NCI-H82 treated with DMSO at 0.1 percent for 48 hours (cell line): ENCODE measurements around the gene GPHB5.
"Not testable (repeated sequence)": the region's sequence is repeated elsewhere in the genome, so short reads cannot be mapped to it uniquely, and the experiment has no call there.

ENCODE experiments used
- DNase-seq: peaks from one replicate; lab custom pipeline; 2025; ENCODE audit not compliant: unreplicated experiment; lab: John Stamatoyannopoulos, UW

Gene GPHB5, protein sequence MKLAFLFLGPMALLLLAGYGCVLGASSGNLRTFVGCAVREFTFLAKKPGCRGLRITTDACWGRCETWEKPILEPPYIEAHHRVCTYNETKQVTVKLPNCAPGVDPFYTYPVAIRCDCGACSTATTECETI

DNA sequence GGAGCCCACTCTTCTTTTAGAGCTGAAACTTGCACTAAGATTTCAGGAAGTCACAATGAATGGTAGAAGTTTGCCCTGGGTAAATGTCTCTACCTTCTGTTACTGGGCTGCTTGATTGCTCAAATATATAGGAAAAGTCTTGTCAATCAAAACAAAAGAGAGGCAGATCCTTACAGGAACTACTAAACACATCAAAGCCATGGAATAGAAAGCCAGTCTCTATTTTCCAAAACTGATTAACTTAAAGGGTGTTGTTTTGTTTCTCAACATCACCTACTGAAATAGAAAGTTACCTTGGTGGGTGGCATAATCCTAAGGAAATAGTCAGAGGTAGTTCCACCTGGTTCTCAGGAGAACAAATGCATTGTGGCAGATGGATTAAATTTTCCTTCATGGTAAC lies at the start of gene GPHB5:
Gene GPHB5, minus strand, starts transcription at position 101 of the 400 bp plus-strand sequence. CDS start 1,086 bp downstream, outside the sequence.
- no peak for DNase-seq

DNA sequence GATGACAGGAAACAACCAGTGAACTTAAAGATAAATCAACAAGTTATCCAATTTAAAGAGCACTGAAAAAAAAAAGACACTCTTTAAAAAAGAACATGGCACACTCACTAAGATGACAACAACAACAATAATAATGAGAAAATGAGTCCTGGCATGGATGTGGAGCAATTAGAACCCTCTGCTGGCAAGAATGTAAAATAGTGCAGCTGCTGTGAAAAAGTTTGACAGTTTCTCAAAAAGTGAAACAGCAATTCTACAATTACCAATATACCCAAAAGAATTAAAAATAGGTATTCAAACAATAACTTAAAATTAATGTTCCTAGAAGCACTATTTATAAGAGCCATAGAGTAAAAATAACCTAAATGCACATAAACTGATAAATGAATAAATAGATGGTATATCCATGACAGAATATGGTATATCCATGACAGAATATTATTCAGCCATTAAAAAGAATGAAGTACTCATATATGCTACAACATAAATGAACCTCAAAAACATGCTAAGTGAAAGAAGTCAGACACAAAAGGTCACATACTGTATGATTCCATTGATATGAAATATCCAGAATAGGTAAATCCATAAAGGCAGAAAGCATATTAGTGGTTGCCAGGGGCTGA lies 49.1 kb upstream of the GPHB5 start:
- no peak for DNase-seq

DNA sequence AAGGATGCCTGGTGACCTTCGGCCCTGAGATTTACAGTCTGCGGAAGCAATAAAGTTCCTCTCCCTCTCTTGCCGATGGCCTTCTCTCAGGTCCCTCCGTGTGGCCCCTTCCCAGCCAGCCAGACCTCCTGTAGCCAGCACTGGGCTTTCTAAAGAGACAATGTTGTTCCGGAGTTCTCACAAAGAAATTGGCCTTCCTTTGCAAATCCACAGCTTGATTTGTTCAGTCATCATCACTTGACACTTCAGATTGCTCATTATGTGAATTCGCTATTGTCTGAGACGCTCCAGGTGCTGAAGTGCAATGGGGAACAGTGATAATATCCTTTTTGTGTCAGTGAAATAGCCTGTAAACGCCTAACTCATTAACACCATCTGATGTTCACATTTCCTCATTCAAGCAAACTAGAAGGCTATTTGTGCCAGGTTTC lies 43.7 kb upstream of the GPHB5 start:
- no peak for DNase-seq

DNA sequence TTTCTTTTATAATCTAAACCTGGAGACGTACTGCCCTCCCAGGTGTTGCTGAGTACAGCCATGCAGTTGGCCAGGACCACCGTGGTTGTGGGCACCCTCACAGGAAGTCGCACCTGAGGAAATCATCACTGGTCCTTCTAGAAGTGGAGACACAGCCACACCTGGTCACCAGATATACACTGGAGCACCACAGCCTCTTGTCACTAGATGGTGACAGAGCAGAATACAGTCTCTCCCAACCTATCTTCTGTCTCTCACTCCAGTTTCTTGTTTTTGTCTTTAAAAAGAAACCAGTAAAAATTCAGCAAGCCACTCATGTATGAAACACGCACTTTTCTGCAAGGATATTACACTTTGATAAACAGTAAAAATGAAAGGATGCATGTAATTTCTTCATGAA lies 43.1 kb upstream of the GPHB5 start:
- no peak for DNase-seq

DNA sequence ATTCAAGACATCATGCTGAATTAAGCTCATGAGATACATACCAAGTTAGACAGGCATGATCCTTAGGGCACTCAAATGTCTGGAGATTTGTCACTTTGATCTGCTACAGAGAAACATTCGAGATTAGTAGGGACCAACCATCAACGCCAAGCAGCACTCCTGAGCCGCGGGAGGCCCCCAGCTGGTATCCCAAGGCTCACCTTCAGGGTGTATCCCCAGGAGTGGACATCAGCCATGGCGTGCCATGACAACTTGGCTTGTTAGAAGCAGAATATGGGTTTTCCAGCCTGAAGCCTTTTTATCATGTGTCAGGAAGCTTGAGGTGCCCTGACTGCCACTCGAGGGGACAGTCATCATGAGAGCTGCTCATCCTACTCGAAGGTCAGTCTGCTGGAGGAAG lies 39.1 kb upstream of the GPHB5 start:
- DNase-seq: no peak

DNA sequence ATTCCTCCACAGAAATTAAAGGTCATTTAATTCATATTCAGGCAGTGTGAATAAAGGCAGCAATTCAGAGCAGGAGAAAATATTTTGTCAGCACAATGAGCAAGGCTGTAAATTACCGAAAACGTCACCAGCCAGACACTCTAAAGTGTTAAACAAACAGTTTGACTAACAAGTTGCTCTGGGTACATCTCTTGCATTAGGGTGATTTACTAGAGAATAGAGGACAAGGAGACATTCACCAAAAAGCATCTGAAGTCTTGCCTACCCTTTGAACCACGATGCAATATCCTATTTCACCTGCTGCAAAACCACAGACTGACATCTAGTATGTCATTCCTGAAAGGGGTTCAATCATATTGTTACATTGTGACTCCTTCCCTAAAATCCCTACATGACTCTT lies 27.1 kb upstream of the GPHB5 start:
- DNase-seq: no peak

DNA sequence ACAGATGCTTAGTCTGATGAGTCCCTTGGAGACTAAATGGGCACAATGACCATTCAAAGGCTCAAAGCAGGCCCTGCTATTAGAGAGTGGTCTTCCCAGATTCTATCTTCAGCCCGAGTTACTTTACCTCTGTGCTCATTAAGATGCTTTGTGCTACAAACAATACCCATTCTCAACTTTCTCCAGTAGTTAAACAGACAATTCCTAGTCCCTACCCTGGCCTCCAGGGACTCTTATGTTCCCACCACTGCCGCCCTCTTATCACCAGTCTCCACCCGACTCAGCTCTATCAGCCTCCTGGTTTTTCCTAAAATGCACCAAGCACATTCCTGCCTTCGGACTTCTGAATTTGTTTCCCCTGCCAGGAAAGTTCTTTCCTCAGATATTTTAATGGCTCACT lies 25.6 kb upstream of the GPHB5 start:
- no peak for DNase-seq

DNA sequence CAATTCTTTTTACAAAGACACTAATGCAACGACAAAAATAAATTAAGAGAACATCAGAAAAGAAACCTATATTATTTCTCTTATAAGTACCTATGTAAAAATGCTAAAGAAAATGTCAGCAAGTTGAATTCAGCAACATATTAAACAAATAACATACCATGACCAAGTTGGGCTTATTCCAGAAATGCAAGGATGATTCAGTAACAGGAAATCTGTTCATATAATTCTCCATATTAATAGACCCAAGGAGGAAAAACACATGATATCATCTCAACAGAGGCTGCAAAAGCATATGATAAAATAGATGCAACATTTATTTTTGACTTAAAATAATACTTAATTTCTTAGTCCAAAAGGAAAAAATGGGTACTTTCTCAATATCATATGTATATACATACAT lies 25.1 kb upstream of the GPHB5 start:
- DNase-seq: no peak

DNA sequence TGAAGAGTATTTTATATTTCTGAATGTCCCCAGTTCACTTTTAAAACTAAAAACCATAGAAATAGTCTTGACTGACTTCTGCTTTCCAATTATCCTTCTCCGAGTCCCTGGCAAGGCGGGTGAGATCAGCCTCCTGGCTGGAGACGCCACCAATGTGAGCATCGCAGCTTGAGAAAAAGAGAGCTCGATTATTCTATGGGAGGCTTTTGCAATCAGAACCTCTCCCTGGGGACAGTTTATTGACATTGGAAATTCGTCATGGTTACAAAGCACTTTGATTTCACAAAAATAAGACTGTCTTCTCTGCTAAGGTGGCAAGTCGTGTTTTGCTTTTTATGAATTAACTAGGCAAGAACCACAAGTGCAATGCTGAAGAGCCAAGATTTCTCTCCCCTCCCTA lies 23.6 kb upstream of the GPHB5 start:
- DNase-seq: no peak

DNA sequence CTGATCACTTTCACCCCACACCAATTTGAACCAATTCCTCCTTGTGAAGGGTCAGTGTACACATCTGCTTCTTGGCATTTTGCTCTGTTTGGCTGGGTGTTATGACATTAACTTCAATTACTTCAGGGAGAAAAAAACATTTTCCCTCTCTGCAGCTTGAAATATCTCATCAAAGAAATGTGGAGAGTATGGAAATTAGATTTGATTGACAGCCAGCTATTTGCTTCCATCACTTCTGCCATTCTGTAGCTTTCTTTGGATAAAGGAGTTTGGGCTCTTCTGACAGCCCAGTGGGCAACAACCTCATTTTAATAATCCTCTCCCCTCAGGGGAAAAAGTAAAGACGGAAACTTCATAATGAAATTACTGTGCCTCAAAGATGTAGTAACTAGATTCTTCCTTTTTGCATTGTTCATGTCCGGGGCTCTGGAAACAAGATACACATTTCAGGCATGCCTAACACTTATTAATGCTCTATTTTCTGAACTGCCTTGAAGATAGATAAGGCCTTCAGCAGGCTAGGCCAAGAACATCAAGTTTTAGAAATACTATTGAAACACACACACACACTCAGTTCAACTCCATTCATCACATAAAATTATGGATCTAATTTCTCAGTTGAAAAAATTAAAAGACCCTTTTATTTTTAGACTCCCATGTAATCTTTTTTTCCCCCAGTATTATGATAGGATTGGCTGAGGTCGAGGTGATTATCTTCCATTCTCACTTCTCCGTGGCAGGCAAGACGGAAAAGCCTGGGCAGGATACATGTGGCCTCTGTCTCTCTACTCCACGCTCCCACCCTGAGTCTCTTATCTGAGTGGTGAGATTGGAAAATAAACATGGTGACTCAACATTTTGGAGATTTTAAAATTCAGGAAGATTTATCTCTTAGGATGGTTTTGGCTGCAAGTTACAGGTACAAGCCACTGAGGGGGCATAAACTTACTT lies 10.3 kb upstream of the GPHB5 start:
- DNase-seq: no peak

DNA sequence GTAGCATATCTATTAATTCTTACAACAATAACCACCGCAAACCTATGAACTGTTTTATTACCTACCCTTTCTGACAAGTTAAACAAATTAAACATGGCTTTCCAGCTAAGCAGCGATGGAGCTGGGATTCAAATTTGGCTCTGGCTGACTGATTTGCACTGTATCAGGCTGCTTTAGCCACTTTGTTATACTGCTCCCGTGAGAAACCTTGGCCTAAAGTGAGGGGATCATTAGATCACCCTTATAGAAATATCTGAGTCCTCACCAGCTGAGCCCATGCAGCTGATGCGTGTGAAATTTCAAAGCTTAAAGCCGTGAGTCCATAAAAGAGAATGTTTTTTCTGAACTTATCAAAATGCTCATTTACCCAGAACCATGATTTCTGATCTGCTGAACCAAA lies 8.1 kb upstream of the GPHB5 start:
- DNase-seq: no peak

DNA sequence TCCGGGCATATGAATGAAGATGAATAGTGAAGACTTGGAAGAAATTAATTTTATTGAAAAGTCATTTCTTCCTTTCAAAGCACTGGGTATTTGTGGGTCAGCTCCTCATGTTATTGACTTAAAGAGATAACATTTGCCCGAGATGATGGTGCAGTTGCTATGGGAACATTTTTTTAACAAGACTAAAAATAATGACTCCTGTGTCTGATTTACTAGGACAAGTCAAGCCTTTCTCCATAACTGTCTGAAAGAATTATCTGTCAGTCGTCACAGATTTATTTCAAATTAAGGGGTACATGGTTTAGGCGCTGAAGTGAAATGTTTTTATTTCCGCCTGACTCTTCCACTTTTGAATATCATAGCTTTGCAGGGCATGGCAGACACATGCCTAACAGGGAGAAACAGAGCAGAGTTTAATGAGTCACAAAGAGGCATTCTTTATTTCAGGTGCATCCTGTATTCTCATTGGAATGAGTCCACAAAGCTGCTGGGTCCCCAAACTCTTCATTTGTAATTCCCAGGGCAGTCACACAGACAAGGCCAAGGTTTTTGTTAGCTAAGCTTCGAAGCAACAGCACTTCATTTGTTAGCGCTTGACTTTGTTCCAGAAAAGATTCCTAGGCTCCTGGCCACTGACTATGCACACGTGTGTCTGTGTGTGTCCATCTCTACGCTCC lies 4.3 kb upstream of the GPHB5 start:
- no peak for DNase-seq

DNA sequence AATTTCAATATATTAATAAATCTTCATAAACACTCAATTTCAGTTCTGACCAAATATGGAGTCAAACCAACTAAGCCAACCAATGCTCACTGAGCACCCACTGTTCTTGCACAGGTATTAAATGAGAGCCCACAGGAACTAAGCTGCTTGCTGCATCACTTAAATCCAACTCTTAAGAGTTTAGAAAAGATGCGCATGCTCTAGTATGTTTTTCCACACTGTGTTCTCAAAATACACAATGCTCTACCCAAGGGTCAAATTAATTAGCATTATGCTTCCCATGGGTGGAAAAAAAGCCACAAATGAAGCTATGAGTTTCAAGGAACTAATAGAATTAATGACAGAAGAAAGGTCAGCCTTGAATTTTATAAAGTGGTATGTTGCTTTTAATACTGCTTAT lies 3.7 kb upstream of the GPHB5 start:
- no peak for DNase-seq

DNA sequence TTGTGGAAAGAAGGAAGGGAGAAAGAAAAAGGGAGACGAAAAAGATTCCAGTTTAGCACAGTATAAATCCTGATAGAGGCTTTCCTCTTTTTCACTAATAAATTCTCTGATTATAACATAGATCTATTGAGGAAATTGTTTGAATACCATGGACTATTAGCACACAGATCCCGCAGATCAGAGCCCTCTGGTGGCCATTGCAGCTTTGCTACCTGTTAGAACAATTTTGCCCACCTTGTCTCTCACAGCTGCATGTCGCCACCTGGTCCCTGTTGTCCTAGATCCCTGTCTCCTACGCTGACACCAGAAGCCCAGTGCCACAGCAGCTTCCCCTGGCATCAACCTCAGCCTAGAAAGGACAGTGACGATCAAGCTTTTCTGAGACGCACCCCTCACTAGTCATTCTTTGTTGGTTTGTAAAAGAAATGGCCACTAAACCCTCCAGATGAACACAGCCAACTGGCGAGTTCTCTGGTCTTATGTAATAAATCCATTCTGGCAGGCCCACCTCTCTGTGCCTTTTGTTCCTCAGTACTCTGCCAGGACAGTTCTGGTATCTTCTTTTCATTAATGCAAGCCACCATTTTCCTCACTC lies 9.9 kb downstream of the GPHB5 start:
- DNase-seq: no peak

DNA sequence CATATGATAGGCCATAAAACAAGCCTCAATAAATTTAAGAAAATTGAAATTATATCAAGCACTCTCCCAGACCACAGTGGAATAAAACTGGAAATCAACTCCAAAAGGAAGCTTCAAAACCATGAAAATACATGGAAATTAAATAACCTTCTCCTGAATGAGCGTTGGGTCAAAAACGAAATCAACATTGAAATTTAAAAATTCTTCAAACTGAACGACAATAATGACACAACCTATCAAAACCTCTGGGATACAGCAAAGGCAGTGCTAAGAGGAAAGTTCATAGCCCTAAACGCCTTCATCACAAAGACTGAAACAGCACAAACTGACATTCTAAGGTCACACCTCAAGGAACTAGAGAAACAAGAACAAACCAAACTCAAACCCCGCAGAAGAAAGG lies 14.3 kb downstream of the GPHB5 start:
- DNase-seq: not testable (repeated sequence)

DNA sequence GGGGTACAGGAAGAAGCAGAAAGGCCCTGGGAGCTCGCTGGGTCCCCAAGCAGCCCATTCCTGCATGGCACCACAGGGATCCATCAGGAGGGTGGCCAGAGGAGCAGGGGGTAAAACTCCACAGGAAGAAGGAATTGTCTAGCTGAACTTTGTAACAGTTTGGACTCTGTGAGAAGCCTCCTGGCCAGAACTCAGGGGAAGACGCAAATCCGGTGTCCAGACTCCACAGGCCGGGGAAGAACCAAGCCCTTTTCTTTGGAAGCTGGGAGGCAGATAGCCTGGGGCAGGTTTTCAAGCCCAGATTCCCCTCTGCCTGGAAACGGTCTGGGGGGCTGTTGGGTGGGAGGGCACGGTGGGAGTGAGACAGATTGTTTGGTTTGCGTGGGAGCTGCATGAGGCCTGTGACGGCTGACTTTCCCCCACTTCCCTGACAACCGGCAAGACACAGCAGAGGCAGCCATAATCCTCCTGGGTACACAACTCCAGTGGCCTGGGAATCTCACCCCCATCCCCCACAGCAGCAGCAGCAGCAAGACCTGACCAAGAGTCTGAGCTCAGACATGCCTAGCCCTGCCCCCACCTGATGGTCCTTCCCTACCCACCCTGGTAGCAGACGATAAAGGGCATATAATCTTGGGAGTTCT lies 16.7 kb downstream of the GPHB5 start:
- no peak for DNase-seq

DNA sequence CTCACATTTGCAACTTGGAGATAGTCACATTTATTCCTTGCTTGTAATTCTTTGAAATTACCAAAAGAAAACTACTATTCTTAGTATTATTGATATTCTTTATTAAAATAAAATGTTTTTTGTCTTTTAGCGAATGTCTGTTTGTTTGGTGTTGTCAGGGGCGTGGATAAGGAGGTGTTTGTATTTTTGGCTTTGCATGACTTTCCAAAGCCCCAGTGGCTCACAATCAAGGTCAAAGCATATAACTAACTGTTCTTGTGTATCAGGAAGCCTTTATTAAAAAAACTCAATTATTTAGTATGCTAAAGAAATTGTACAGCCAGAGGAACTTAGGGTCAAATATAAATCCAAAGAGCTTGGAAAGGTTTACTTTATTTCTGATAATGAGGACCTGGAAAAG lies 17.9 kb downstream of the GPHB5 start:
- no peak for DNase-seq

DNA sequence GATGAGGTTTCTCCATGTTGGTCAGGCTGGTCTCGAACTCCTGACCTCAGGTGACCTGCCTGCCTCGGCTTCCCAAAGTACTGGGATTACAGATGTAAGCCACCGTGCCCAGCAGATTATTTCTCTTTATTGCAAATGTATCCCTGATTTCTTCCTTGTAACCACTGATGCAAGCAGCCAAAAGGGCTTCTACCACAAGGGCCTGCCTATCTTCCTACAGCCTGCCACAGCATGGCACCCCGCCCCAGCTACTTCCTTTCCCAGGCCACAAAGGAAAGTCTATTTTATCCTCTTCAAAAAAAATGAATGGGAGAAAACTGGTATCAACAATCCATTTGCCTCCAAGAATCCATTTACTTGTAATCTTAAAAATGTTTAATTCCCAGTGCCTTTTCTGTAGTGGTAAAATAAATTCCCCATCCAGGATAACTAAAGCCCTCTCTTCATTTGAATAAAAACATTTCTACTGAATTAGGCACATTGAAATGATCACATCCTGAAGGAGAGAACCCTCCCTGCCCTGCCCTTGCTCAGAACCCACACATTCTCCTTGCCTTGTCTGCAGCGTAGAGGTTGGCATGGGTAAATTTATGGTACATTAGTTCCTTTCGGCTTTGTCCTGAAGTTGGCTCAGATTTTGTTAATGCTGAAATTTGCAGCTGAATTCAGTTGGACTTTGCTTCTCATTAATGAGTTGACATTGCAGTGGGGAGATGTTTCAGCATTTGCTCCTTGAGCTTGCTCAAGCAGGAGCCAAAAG lies 19.2 kb downstream of the GPHB5 start:
- no peak for DNase-seq

DNA sequence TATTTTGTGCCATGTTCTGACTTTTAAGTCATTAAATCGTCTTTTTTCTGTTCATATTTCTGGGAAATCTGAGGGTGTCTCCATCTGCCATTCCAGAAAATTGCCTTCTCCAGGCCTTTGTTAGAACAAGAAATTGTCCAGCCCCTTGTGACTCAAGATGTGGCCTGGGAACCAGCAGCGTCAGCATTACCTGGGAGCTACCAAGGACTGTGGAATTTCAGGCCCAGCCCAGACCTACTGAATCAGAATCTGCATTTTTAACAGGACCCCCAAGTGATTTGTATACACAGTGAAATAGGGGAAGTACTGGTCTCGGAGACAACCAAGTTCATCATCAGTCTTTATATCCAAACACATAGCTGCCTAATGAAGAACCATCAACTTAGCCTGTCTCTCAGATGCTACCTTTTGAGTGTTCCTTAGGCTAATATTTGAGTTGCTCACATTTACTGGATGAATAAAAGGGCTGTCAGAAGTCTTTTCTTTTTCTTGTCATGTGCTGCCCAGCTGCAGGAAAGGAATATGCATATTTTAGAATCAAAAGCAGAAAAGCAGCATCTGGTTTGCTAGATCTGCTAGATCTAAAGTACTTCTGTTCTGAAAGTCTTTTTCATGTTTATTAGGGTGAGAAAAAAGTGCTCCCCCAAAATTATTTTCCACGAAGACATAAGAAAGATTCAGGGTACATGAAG lies 21.2 kb downstream of the GPHB5 start:
- DNase-seq: no peak
